Ishikawa (cell line): ENCODE data around the gene CDC42EP3.

ENCODE experiments used
- CEBPB ChIP-seq: IDR thresholded peaks from 2 replicates; pipeline ENCODE4 v1.6.1; 2012
- CREB1 ChIP-seq: IDR thresholded peaks from 2 replicates; pipeline ENCODE4 v1.6.1; 2012; ENCODE audit warnings: low read depth
- EGR1 ChIP-seq: IDR thresholded peaks from 2 replicates; pipeline ENCODE4 v1.6.1; 2012
- EP300 ChIP-seq: IDR thresholded peaks from 2 replicates; pipeline ENCODE4 v1.6.1; 2012; ENCODE audit warnings: borderline replicate concordance
- FOXM1 ChIP-seq: IDR thresholded peaks from 2 replicates; pipeline ENCODE4 v1.6.1; 2012; ENCODE audit warnings: low read depth, borderline replicate concordance
- MAX ChIP-seq: IDR thresholded peaks from 2 replicates; pipeline ENCODE4 v1.6.1; 2012
- NFIC ChIP-seq: IDR thresholded peaks from 2 replicates; pipeline ENCODE4 v1.6.1; 2012
- RAD21 ChIP-seq: IDR thresholded peaks from 2 replicates; pipeline ENCODE4 v1.6.1; 2012; ENCODE audit warnings: low read depth
- REST ChIP-seq: IDR thresholded peaks from 2 replicates; pipeline ENCODE4 v1.6.1; 2012; ENCODE audit warnings: low read depth, mild to moderate bottlenecking
- TAF1 ChIP-seq: IDR thresholded peaks from 2 replicates; pipeline ENCODE4 v1.6.1; 2012; ENCODE audit warnings: low read depth, mild to moderate bottlenecking
- TCF12 ChIP-seq: IDR thresholded peaks from 2 replicates; pipeline ENCODE4 v1.6.1; 2012; ENCODE audit warnings: low read depth
- TEAD4 ChIP-seq: IDR thresholded peaks from 2 replicates; pipeline ENCODE4 v1.6.1; 2012
- USF1 ChIP-seq: IDR thresholded peaks from 2 replicates; pipeline ENCODE4 v1.6.1; 2012
- YY1 ChIP-seq: IDR thresholded peaks from 2 replicates; pipeline ENCODE4 v1.6.1; 2012; ENCODE audit warnings: low read depth
- ZBTB7A ChIP-seq: IDR thresholded peaks from 2 replicates; pipeline ENCODE4 v1.6.1; 2012; ENCODE audit warnings: low read depth

The CDC42EP3 gene

GRCh38 chr2:37659723-37660122 is 11.7 kb downstream of the CDC42EP3 start:
- no peak for TF ChIP-seq EP300
- no peak for TF ChIP-seq NFIC
- no peak for TF ChIP-seq ZBTB7A

- TF ChIP-seq NFIC (no peak), TCF12 (no peak), EP300 (no peak), MAX (no peak)
Measured at GRCh38 chr2:37658682-37659081, 12.8 kb downstream of the CDC42EP3 start.

- no peak for TF ChIP-seq NFIC
Measured at GRCh38 chr2:37657471-37657870, 14.0 kb downstream of the CDC42EP3 start.

GRCh38 chr2:37656512-37657423 is 14.7 kb downstream of the CDC42EP3 start:
- TF ChIP-seq RAD21, result no peak
- TF ChIP-seq REST, result no peak
- TF ChIP-seq FOXM1, result no peak
- TF ChIP-seq TAF1, result no peak
- no peak for TF ChIP-seq CEBPB
- TF ChIP-seq EP300, result no peak
- TF ChIP-seq MAX, result no peak
- TF ChIP-seq USF1, result no peak
- no peak for TF ChIP-seq CREB1
- TF ChIP-seq YY1, result no peak
- no peak for TF ChIP-seq NFIC
- no peak for TF ChIP-seq TCF12
- TF ChIP-seq EGR1, result no peak
- no peak for TF ChIP-seq ZBTB7A
- no peak for TF ChIP-seq TEAD4

- TF ChIP-seq MAX (no peak), EP300 (no peak), ZBTB7A (no peak), TCF12 (no peak), CREB1 (no peak), EGR1 (no peak)
Measured at GRCh38 chr2:37654932-37655841, 16.3 kb downstream of the CDC42EP3 start.

GRCh38 chr2:37654419-37654818 is 17.0 kb downstream of the CDC42EP3 start:
- no peak for TF ChIP-seq NFIC
- no peak for TF ChIP-seq EP300

GRCh38 chr2:37653805-37654378 is 17.6 kb downstream of the CDC42EP3 start:
- no peak for TF ChIP-seq YY1
- no peak for TF ChIP-seq TCF12
- no peak for TF ChIP-seq REST
- no peak for TF ChIP-seq CEBPB
- no peak for TF ChIP-seq EP300
- no peak for TF ChIP-seq USF1
- TF ChIP-seq EGR1, result no peak
- no peak for TF ChIP-seq FOXM1
- TF ChIP-seq TAF1, result no peak
